ENCODE results near the gene MRPL51.

MRPL51 gene

DNA sequence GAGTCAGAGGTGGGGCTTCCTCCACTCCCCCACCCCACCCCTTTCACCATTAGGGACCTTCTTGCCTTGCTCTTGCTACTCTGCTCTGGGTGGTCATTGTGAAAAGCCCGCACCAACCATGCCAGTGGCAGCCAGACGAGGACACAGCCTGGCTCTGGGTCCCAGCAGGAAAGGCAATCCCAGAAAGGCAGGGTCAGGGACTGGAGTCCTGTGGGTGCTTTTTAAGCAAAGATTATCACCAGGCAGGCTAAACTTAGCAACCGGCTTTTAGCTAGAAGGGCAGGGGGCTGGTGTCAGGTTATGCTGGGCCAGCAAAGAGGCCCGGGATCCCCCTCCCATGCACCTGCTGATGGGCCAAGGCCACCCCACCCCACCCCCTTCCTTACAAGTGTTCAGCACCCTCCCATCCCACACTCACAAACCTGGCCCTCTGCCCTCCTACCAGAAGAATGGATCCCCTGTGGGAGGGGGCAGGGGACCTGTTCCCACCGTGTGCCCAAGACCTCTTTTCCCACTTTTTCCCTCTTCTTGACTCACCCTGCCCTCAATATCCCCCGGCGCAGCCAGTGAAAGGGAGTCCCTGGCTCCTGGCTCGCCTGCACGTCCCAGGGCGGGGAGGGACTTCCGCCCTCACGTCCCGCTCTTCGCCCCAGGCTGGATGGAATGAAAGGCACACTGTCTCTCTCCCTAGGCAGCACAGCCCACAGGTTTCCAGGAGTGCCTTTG is 40.0 kb upstream of the MRPL51 start:
- TF ChIP-seq CTCF (IDR thresholded peaks at IDR 0.05; ENCODE audit: borderline replicate concordance, extremely low read depth, low read length, poor library complexity, severe bottlenecking) (no peak), EZH2 (IDR thresholded peaks at IDR 0.05; ENCODE audit: borderline replicate concordance, low read depth, low read length, severe bottlenecking) (no peak)
- peak overlapping the region; percentile 99 for H3K27ac ChIP-seq (ENCODE audit: low read length)
- no peaks in the 10 kb centered on the region for H3K27me3 ChIP-seq (ENCODE audit: insufficient read depth, low read length, poor library complexity)
- H3K36me3 ChIP-seq (ENCODE audit: insufficient read depth, low read length), result peaks cover 76% of the 10 kb centered on the region
- peaks cover 61% of the 10 kb centered on the region for H3K4me1 ChIP-seq (ENCODE audit: insufficient read depth, low read length)
- peak overlapping the region; percentile 94 for H3K4me2 ChIP-seq (ENCODE audit: insufficient read depth, low read length)
- ATAC-seq (ENCODE audit: insufficient read depth, low read depth) (peak; percentile 29), DNase-seq (peak; percentile 73)
- peak overlapping the region; percentile 51 to 92 for H3K4me3 ChIP-seq (ENCODE audit: low read depth in 1 of 2, low read length in 2 of 2)
- H3K9me3 ChIP-seq (ENCODE audit: insufficient read depth, low read length, severe bottlenecking), result no peaks in the 10 kb centered on the region
- peak overlapping the region; percentile 84 for H2AFZ ChIP-seq (ENCODE audit: low read depth, low read length)
- peaks cover 60% of the 10 kb centered on the region for H3K79me2 ChIP-seq (ENCODE audit: insufficient read depth, low read length)
- peak overlapping the region; percentile 98 for H3K9ac ChIP-seq (ENCODE audit: low read depth, low read length)
- peaks cover 34% of the 10 kb centered on the region for H4K20me1 ChIP-seq (ENCODE audit: insufficient read depth, low read length)

GRCh38 chr12:6532051-6532926 is 39.2 kb upstream of the MRPL51 start:
- H2AFZ ChIP-seq (ENCODE audit: low read depth, low read length), result peak overlapping the region; percentile 29; the same call in 1 of the 2 replicates
- H3K4me1 ChIP-seq (ENCODE audit: insufficient read depth, low read length), result peaks cover 55% of the 10 kb centered on the region
- peak overlapping the region; percentile 94 for H3K4me2 ChIP-seq (ENCODE audit: insufficient read depth, low read length)
- H3K9ac ChIP-seq (ENCODE audit: low read depth, low read length), result peak overlapping the region; percentile 98
- no peaks in the 10 kb centered on the region for H3K9me3 ChIP-seq (ENCODE audit: insufficient read depth, low read length, severe bottlenecking)
- H3K36me3 ChIP-seq (ENCODE audit: insufficient read depth, low read length), result peaks cover 76% of the 10 kb centered on the region
- TF ChIP-seq EZH2 (IDR thresholded peaks at IDR 0.05; ENCODE audit: borderline replicate concordance, low read depth, low read length, severe bottlenecking), result no peak
- peak; percentile 86 for DNase-seq
- H4K20me1 ChIP-seq (ENCODE audit: insufficient read depth, low read length), result peaks cover 27% of the 10 kb centered on the region
- peak overlapping the region; percentile 51 to 92 for H3K4me3 ChIP-seq (ENCODE audit: low read depth in 1 of 2, low read length in 2 of 2)
- H3K79me2 ChIP-seq (ENCODE audit: insufficient read depth, low read length), result peaks cover 55% of the 10 kb centered on the region
- H3K27me3 ChIP-seq (ENCODE audit: insufficient read depth, low read length, poor library complexity), result no peaks in the 10 kb centered on the region
- peak overlapping the region; percentile 99 for H3K27ac ChIP-seq (ENCODE audit: low read length)
- ATAC-seq (ENCODE audit: insufficient read depth, low read depth), result peak; percentile 49

GRCh38 chr12:6530576-6531260 is 37.7 kb upstream of the MRPL51 start:
- ATAC-seq (ENCODE audit: insufficient read depth, low read depth) (no peak), DNase-seq (no peak)
- no peak overlapping the region for H2AFZ ChIP-seq (ENCODE audit: low read depth, low read length)
- H3K4me2 ChIP-seq (ENCODE audit: insufficient read depth, low read length), result no peak overlapping the region
- H3K27me3 ChIP-seq (ENCODE audit: insufficient read depth, low read length, poor library complexity), result no peaks in the 10 kb centered on the region
- H3K79me2 ChIP-seq (ENCODE audit: insufficient read depth, low read length), result peaks cover 39% of the 10 kb centered on the region
- peaks cover 12% of the 10 kb centered on the region for H4K20me1 ChIP-seq (ENCODE audit: insufficient read depth, low read length)
- no peak overlapping the region for H3K27ac ChIP-seq (ENCODE audit: low read length)
- H3K9ac ChIP-seq (ENCODE audit: low read depth, low read length), result no peak overlapping the region
- no peak overlapping the region for H3K4me3 ChIP-seq (ENCODE audit: low read depth in 1 of 2, low read length in 2 of 2)
- no peaks in the 10 kb centered on the region for H3K9me3 ChIP-seq (ENCODE audit: insufficient read depth, low read length, severe bottlenecking)
- peaks cover 39% of the 10 kb centered on the region for H3K4me1 ChIP-seq (ENCODE audit: insufficient read depth, low read length)
- no peak for TF ChIP-seq EZH2 (IDR thresholded peaks at IDR 0.05; ENCODE audit: borderline replicate concordance, low read depth, low read length, severe bottlenecking)
- no peak for TF ChIP-seq CTCF (IDR thresholded peaks at IDR 0.05; ENCODE audit: borderline replicate concordance, extremely low read depth, low read length, poor library complexity, severe bottlenecking)
- peaks cover 76% of the 10 kb centered on the region for H3K36me3 ChIP-seq (ENCODE audit: insufficient read depth, low read length)

All from DND-41 (cell line).